ENCODE measurements around the gene PLEKHF1. TPM values are rescaled to one million over a fixed set of nuclear protein-coding genes. Genes with fewer than 3 reads are reported as not detected.

Gene PLEKHF1
- total and polyA plus RNA-seq, 11 donors, result 7.8 to 46.1 (median 18.0) TPM

GRCh38 chr19:29671393-29672160 lies 6.3 kb downstream of the PLEKHF1 start:
- Histone ChIP-seq H3K27ac (peak overlapping the region; percentile 43 to 93 (median 70)), H3K9me3 (no peaks in the 10 kb centered on the region), H3K27me3 (no peaks in the 10 kb centered on the region), H3K4me1 (peaks cover 14 to 94% (median 48%) of the 10 kb centered on the region in 12 donors), H3K36me3 (peaks cover 2 to 30% (median 24%) of the 10 kb centered on the region in 9 donors), H3K4me3 (no peak overlapping the region)
- DNase-seq (peak in 3 of 5 donors; percentile 67 to 86 (median 82)), ATAC-seq (peak; percentile 74 to 81 (median 76))
- intact Hi-C loops (cut with DNase I), result no loop called here
- TF ChIP-seq, protein P1, sequence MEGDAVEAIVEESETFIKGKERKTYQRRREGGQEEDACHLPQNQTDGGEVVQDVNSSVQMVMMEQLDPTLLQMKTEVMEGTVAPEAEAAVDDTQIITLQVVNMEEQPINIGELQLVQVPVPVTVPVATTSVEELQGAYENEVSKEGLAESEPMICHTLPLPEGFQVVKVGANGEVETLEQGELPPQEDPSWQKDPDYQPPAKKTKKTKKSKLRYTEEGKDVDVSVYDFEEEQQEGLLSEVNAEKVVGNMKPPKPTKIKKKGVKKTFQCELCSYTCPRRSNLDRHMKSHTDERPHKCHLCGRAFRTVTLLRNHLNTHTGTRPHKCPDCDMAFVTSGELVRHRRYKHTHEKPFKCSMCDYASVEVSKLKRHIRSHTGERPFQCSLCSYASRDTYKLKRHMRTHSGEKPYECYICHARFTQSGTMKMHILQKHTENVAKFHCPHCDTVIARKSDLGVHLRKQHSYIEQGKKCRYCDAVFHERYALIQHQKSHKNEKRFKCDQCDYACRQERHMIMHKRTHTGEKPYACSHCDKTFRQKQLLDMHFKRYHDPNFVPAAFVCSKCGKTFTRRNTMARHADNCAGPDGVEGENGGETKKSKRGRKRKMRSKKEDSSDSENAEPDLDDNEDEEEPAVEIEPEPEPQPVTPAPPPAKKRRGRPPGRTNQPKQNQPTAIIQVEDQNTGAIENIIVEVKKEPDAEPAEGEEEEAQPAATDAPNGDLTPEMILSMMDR (IDR thresholded peaks at IDR 0.05), result peak in 8 of 12 donors; percentile 13 to 46 (median 23)
- TF ChIP-seq POLR2A (IDR thresholded peaks at IDR 0.05), result no peak
- 41 to 55% (median 45%) methylated on average over 8 to 12 of the region's 12 CpGs for WGBS, 4 donors

- H3K36me3 ChIP-seq, result peaks cover 2 to 38% (median 24%) of the 10 kb centered on the region in 9 donors
- H3K9me3 ChIP-seq, result no peaks in the 10 kb centered on the region
- peaks cover 10 to 96% (median 50%) of the 10 kb centered on the region in 12 donors for H3K4me1 ChIP-seq
- 85 to 92% (median 91%) methylated on average over 6 to 8 of the region's 8 CpGs for WGBS, 4 donors
- ATAC-seq (no peak), DNase-seq (peak in 1 of 5 donors; percentile 20)
- no peaks in the 10 kb centered on the region for H3K27me3 ChIP-seq
- H3K4me3 ChIP-seq, result peak overlapping the region in 1 of 12 donors; percentile 8
- intact Hi-C loops (cut with DNase I), result no loop called here
- peak overlapping the region; percentile 37 to 93 (median 70) for H3K27ac ChIP-seq
- no peak for TF ChIP-seq POLR2A (IDR thresholded peaks at IDR 0.05)
- TF ChIP-seq, protein P1 (IDR thresholded peaks at IDR 0.05), result no peak
These were observed 7.2 kb downstream of the PLEKHF1 start for GRCh38 chr19:29672319-29672932.

DNA sequence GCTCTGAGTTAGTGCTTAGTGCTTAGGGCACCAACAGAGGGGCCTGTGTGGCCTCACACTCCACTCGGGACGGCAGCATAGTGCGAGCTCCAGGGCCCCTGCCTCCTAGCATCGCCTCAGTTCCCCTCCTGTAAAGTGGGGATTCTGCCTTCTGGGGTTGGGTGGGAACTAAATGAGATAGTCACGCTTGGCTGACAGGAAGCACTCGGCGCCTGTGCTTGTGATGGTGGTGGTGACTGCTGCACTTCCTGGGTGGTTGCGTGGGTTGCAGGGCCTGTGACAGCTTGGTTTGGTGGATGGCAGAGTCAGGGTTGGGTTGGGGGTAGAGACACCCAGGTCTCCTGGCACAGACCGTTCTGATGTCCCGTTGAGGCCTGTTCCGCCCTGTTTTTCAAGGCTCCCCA lies 7.7 kb downstream of the PLEKHF1 start:
- H3K9me3 ChIP-seq, result no peaks in the 10 kb centered on the region
- peak overlapping the region in 11 of 12 donors; percentile 12 to 93 (median 69) for H3K27ac ChIP-seq
- 82 to 92% (median 85%) methylated on average over 4 to 11 of the region's 11 CpGs for WGBS, 4 donors
- no peak for TF ChIP-seq POLR2A (IDR thresholded peaks at IDR 0.05)
- TF ChIP-seq, protein P1 (IDR thresholded peaks at IDR 0.05), result no peak
- no peaks in the 10 kb centered on the region for H3K27me3 ChIP-seq
- intact Hi-C loops (cut with DNase I), result no loop called here
- peaks cover 10 to 96% (median 50%) of the 10 kb centered on the region in 12 donors for H3K4me1 ChIP-seq
- DNase-seq, result peak in 1 of 5 donors; percentile 19
- H3K36me3 ChIP-seq, result peaks cover 2 to 41% (median 24%) of the 10 kb centered on the region in 9 donors
- no peak for ATAC-seq
- H3K4me3 ChIP-seq, result peak overlapping the region in 1 of 12 donors; percentile 8
